GM19351 (cell line): ENCODE results near the gene ZNF804A.

Experiments
- ATAC-seq: cut with Tn5 transposase; IDR thresholded peaks from one replicate; pipeline ENCODE4 v1.9.1; 2021; ENCODE audit warnings: mild to moderate bottlenecking, moderate library complexity; ENCODE audit not compliant: unreplicated experiment

Gene ZNF804A

GRCh38 chr2:184602734-184603133 lies 4.4 kb downstream of the ZNF804A start:
- no peak for ATAC-seq

GRCh38 chr2:184610891-184611290 lies 12.6 kb downstream of the ZNF804A start:
- no peak for ATAC-seq

- ATAC-seq: no peak
These were observed 13.2 kb downstream of the ZNF804A start for GRCh38 chr2:184611361-184612085.

- no peak for ATAC-seq
These were observed 22.0 kb downstream of the ZNF804A start for GRCh38 chr2:184620367-184620766.

GRCh38 chr2:184624311-184624710 lies 26.0 kb downstream of the ZNF804A start:
- ATAC-seq: no peak

GRCh38 chr2:184628051-184628450 lies 29.7 kb downstream of the ZNF804A start:
- no peak for ATAC-seq

- no peak for ATAC-seq
These were observed 35.4 kb downstream of the ZNF804A start for GRCh38 chr2:184633726-184634125.

- ATAC-seq: no peak
These were observed 39.5 kb downstream of the ZNF804A start for GRCh38 chr2:184637781-184638180.

- ATAC-seq: no peak
These were observed 46.4 kb downstream of the ZNF804A start for GRCh38 chr2:184644685-184645084.

GRCh38 chr2:184646177-184646576 lies 47.8 kb downstream of the ZNF804A start:
- peak; percentile 55 for ATAC-seq

- no peak for ATAC-seq
These were observed 48.3 kb downstream of the ZNF804A start for GRCh38 chr2:184646593-184646992.

GRCh38 chr2:184654945-184655344 lies 56.6 kb downstream of the ZNF804A start:
- ATAC-seq: no peak

GRCh38 chr2:184677171-184677570 lies 78.8 kb downstream of the ZNF804A start:
- no peak for ATAC-seq

GRCh38 chr2:184679219-184680018 lies 81.1 kb downstream of the ZNF804A start:
- ATAC-seq: no peak

- ATAC-seq: no peak
These were observed 82.5 kb downstream of the ZNF804A start for GRCh38 chr2:184680825-184681224.

- ATAC-seq: no peak
These were observed 83.5 kb downstream of the ZNF804A start for GRCh38 chr2:184681642-184682321.

- ATAC-seq: no peak
These were observed 85.6 kb downstream of the ZNF804A start for GRCh38 chr2:184683911-184684310.

GRCh38 chr2:184685999-184686841 lies 87.9 kb downstream of the ZNF804A start:
- no peak for ATAC-seq

- ATAC-seq: no peak
These were observed 91.3 kb downstream of the ZNF804A start for GRCh38 chr2:184689638-184690037.

- no peak for ATAC-seq
These were observed 93.9 kb downstream of the ZNF804A start for GRCh38 chr2:184692141-184692734.
